Hippocampal formation (tissue), 2 donors: ENCODE data around the gene GPRC5D.

Source experiments
- DNase-seq, 2 donors: peaks; one replicate each; lab custom pipeline; 2025; lab: John Stamatoyannopoulos, UW

GPRC5D gene

GRCh38 chr12:12908252-12908651, 43.7 kb downstream of the GPRC5D start:
- no peak for DNase-seq

- DNase-seq: no peak
Measured at GRCh38 chr12:12907552-12907951, 44.4 kb downstream of the GPRC5D start.

GRCh38 chr12:12903642-12904609, 48.0 kb downstream of the GPRC5D start:
- DNase-seq: no peak

GRCh38 chr12:12902036-12902435, 49.9 kb downstream of the GPRC5D start:
- DNase-seq: no peak

- DNase-seq: no peak
Measured at GRCh38 chr12:12901158-12901791, 50.7 kb downstream of the GPRC5D start.

GRCh38 chr12:12900786-12901157, 51.2 kb downstream of the GPRC5D start:
- no peak for DNase-seq

- DNase-seq: no peak
Measured at GRCh38 chr12:12899530-12900380, 52.2 kb downstream of the GPRC5D start.

GRCh38 chr12:12898911-12899511, 53.0 kb downstream of the GPRC5D start:
- DNase-seq: no peak

- DNase-seq: no peak
Measured at GRCh38 chr12:12898136-12898717, 53.7 kb downstream of the GPRC5D start.

GRCh38 chr12:12897302-12897701, 54.7 kb downstream of the GPRC5D start:
- DNase-seq: no peak

GRCh38 chr12:12896260-12896659, 55.7 kb downstream of the GPRC5D start:
- DNase-seq: no peak

GRCh38 chr12:12893438-12893837, 58.5 kb downstream of the GPRC5D start:
- DNase-seq: no peak

- no peak for DNase-seq
Measured at GRCh38 chr12:12892681-12893141, 59.3 kb downstream of the GPRC5D start.

- DNase-seq: no peak
Measured at GRCh38 chr12:12891881-12892355, 60.1 kb downstream of the GPRC5D start.

GRCh38 chr12:12891080-12891880, 60.7 kb downstream of the GPRC5D start, which contains the start of gene GPRC5A:
GPRC5A (plus strand) TSS chr12:12891562; CDS start chr12:12908250, 16,688 bp downstream.
- DNase-seq: no peak
